HepG2 (cell line): ENCODE measurements around the gene BAHCC1. TPM values are rescaled to one million over a fixed set of nuclear protein-coding genes. Genes with fewer than 3 reads are reported as not detected.
A peak's percentile ranks its signal among the peaks of the same experiment; 100 is the strongest.

ENCODE experiments used
- CBX2 ChIP-seq, 2 experiments: fragments of 200-600 bp in 1 of 2; sonication (generic); formaldehyde crosslinking in 1 of 2; IDR thresholded peaks; 2 replicates each; pipeline versions ENCODE4 v1.7.0 to v1.8.1; 2018 to 2022; ENCODE audit warnings: low read depth in 2 of 2, low read length in 1 of 2, mild to moderate bottlenecking in 1 of 2, missing genetic modification reagents in 1 of 2
- ELF1 ChIP-seq: sonication (generic); formaldehyde crosslinking; IDR thresholded peaks from 2 replicates; pipeline ENCODE4 v1.4.0; 2020; ENCODE audit warnings: missing genetic modification reagents
- GZF1 ChIP-seq: sonication (generic); formaldehyde crosslinking; IDR thresholded peaks from 2 replicates; pipeline ENCODE4 v1.5.1; 2020; ENCODE audit warnings: mild to moderate bottlenecking, missing genetic modification reagents
- HNF4A ChIP-seq: sonication (generic); formaldehyde crosslinking; IDR thresholded peaks from 2 replicates; pipeline ENCODE4 v1.4.0; 2020; ENCODE audit warnings: missing genetic modification reagents
- JARID2 ChIP-seq: sonication (generic); formaldehyde crosslinking; IDR thresholded peaks from 2 replicates; pipeline ENCODE4 v1.8.1; 2023; ENCODE audit warnings: missing genetic modification reagents, inconsistent platforms; ENCODE audit not compliant: insufficient replicate concordance
- NCOA1 ChIP-seq: sonication (generic); formaldehyde crosslinking; IDR thresholded peaks from 2 replicates; pipeline ENCODE4 v1.9.0; 2021; ENCODE audit warnings: missing genetic modification reagents
- NCOR1 ChIP-seq: fragments of 200-600 bp; sonication (generic); IDR thresholded peaks from 2 replicates; pipeline ENCODE4 v1.7.0; 2017; ENCODE audit warnings: antibody characterized with exemption, low read length, borderline replicate concordance
- TOE1 ChIP-seq: sonication (generic); formaldehyde crosslinking; IDR thresholded peaks from 2 replicates; pipeline ENCODE4 v1.4.0; 2020; ENCODE audit warnings: mild to moderate bottlenecking, missing genetic modification reagents
- ZFY ChIP-seq: sonication (generic); formaldehyde crosslinking; IDR thresholded peaks from 2 replicates; pipeline ENCODE4 v1.4.0; 2020; ENCODE audit warnings: missing genetic modification reagents
- ZHX2 ChIP-seq, 2 experiments: sonication (generic) in 1 of 2; formaldehyde crosslinking in 1 of 2; IDR thresholded peaks; 2 replicates each; pipeline versions ENCODE4 v1.6.1 to v1.9.0; 2014 to 2022; ENCODE audit warnings: antibody characterized with exemption in 1 of 2, borderline replicate concordance in 1 of 2, inconsistent platforms in 1 of 2, low read depth in 1 of 2, missing genetic modification reagents in 1 of 2
- ZMYM2 ChIP-seq: sonication (generic); formaldehyde crosslinking; IDR thresholded peaks from 2 replicates; pipeline ENCODE4 v1.8.0; 2022; ENCODE audit warnings: mild to moderate bottlenecking, missing genetic modification reagents
- ZNF501 ChIP-seq: sonication (generic); formaldehyde crosslinking; IDR thresholded peaks from 2 replicates; pipeline ENCODE4 v1.5.1; 2020; ENCODE audit warnings: mild to moderate bottlenecking, moderate library complexity, missing genetic modification reagents
- ZNF552 ChIP-seq: sonication (generic); formaldehyde crosslinking; IDR thresholded peaks from 2 replicates; pipeline ENCODE4 v1.9.0; 2022; ENCODE audit warnings: missing genetic modification reagents, mild to moderate bottlenecking, borderline replicate concordance
- ZNF7 ChIP-seq: IDR thresholded peaks from 2 replicates; pipeline ENCODE4 v1.6.1; 2016; ENCODE audit warnings: missing biosample characterization, missing genetic modification reagents
- ZNF788 ChIP-seq: sonication (generic); formaldehyde crosslinking; IDR thresholded peaks from 2 replicates; pipeline ENCODE4 v1.5.0; 2020; ENCODE audit warnings: mild to moderate bottlenecking, missing genetic modification reagents, borderline replicate concordance
- ZNF883 ChIP-seq: sonication (generic); formaldehyde crosslinking; IDR thresholded peaks from 2 replicates; pipeline ENCODE4 v1.5.1; 2020; ENCODE audit warnings: mild to moderate bottlenecking, missing genetic modification reagents; ENCODE audit errors: not compliant biosample characterization
- ZSCAN5A ChIP-seq: sonication (generic); formaldehyde crosslinking; IDR thresholded peaks from 2 replicates; pipeline ENCODE4 v1.8.0; 2022; ENCODE audit warnings: mild to moderate bottlenecking, missing genetic modification reagents, borderline replicate concordance
- polyA plus RNA-seq, 8 experiments: library from polyadenylated mRNA; depleted of rRNA in 3 of 8; stranded (reverse) in 7 of 8; unstranded in 1 of 8; fragments of >200 nt; fragmentation: Illumina TruSeq in 4 of 8; extraction: Trizol in 4 of 8; gene quantifications; 2 replicates each; pipeline versions ENCODE4 v1.2.1 to v1.2.3, GENCODE V29; 2011 to 2016; ENCODE audit warnings: low read depth in 4 of 8, missing spikeins in 1 of 8, mixed read lengths in 1 of 8; ENCODE audit not compliant: insufficient read depth in 1 of 8
- total RNA-seq, 5 experiments: library from RNA; depleted of rRNA; stranded (reverse); fragments of >200 nt; fragmentation: Illumina TruSeq; extraction: Trizol; gene quantifications; 2 replicates each; pipeline ENCODE4 v1.2.3, GENCODE V29; 2016; ENCODE audit warnings: low read depth in 1 of 5
- TF ChIP-seq, protein P1 (sequence below): sonication (generic); formaldehyde crosslinking; IDR thresholded peaks from 2 replicates; pipeline ENCODE4 v1.4.0; 2020; ENCODE audit warnings: missing genetic modification reagents

BAHCC1 gene
- total and polyA plus RNA-seq, 2 of the 13 experiments (the other 11 are each of a cell fraction or from before 2014, with no cell fraction given), result 1.4 to 1.7 TPM

DNA sequence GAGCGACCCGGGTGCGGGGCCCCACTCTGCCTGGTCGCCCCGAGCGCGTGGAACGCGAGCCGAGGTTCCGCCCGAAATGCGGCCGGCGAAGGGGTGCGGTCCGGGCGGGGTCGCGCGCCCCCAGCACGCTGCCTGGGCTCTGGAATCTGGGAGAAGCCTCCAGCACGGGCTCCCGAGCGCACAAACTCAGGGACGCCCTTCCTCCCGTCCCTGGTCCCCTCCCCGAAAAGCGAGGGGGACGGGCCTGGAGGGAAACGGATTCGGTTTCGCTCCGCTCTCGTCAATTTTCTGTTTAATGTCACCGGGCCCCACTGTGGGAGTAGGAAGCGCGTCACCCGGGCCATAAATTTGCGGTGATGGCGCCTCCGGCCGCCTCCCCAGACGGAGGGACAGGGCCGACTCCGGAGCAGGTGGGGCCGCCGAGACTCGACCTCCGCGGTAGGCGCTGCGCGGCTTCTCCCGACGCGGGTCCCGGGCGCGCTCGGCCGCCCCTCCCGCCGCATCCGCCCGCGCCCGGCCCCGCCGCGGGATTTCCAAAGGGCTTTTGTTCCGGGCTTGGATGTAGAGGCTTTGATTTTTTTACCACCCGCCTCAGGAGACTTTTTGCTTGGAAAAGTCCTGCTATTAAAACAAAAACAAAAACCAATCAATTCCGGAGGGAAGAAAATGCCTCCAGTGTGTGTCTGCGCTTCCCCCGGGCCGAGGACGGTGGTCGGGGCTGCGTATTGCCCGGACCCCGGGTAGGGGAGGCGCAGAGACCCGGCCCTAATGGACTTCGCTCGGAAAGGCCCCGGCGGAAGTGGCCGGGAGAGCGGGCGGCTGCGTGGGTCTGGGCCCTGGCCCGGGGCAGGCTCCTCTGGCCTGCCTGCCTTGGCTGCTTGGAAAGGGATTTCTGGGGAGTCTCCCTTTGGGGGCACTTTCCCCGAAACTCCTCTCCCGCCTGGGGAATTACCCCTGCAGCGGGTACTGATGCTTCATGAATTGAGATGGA is 7.9 kb upstream of the BAHCC1 start (continued):
- TF ChIP-seq TOE1 (CRISPR knock-in tag) (no peak; the same call in 1 of the 2 replicates), NCOR1 (no peak), ZFY (CRISPR knock-in tag) (peak; percentile 55), ZHX2 (IDR thresholded peaks at IDR 0.05; ENCODE audit: low read depth) (no peak), ZHX2 (CRISPR knock-in tag; IDR thresholded peaks at IDR 0.05; ENCODE audit: borderline replicate concordance) (no peak), CBX2 (IDR thresholded peaks at IDR 0.05; ENCODE audit: low read depth, low read length) (0 out of 2 replicates have a peak, but pooled peaks have one; percentile 81), CBX2 (CRISPR knock-in tag; IDR thresholded peaks at IDR 0.05; ENCODE audit: low read depth) (no peak), ZNF7 (CRISPR knock-in tag) (no peak), JARID2 (CRISPR knock-in tag) (no peak), ELF1 (CRISPR knock-in tag) (no peak), ZSCAN5A (CRISPR knock-in tag) (no peak), ZNF788 (CRISPR knock-in tag) (no peak; the same call in 1 of the 2 replicates), ZNF501 (no peak), ZNF883 (CRISPR knock-in tag) (no peak), GZF1 (CRISPR knock-in tag) (no peak), HNF4A (CRISPR knock-in tag) (peak; percentile 51), NCOA1 (no peak), ZMYM2 (CRISPR knock-in tag) (no peak), ZNF552 (CRISPR knock-in tag) (no peak)
- TF ChIP-seq, protein P1, sequence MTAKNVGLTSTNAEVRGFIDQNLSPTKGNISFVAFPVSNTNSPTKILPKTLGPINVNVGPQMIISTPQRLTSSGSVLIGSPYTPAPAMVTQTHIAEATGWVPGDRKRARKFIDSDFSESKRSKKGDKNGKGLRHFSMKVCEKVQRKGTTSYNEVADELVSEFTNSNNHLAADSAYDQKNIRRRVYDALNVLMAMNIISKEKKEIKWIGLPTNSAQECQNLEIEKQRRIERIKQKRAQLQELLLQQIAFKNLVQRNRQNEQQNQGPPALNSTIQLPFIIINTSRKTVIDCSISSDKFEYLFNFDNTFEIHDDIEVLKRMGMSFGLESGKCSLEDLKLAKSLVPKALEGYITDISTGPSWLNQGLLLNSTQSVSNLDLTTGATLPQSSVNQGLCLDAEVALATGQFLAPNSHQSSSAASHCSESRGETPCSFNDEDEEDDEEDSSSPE (CRISPR knock-in tag), result no peak
